ENCODE results near the gene YTHDC2. TPM values are rescaled to one million over a fixed set of nuclear protein-coding genes. Genes with fewer than 3 reads are reported as not detected.
A peak's percentile ranks its signal among the peaks of the same experiment; 100 is the strongest.

YTHDC2 gene
- total and polyA plus RNA-seq, 2 experiments from 2014 or later: 7.8 to 10.3 TPM

DNA sequence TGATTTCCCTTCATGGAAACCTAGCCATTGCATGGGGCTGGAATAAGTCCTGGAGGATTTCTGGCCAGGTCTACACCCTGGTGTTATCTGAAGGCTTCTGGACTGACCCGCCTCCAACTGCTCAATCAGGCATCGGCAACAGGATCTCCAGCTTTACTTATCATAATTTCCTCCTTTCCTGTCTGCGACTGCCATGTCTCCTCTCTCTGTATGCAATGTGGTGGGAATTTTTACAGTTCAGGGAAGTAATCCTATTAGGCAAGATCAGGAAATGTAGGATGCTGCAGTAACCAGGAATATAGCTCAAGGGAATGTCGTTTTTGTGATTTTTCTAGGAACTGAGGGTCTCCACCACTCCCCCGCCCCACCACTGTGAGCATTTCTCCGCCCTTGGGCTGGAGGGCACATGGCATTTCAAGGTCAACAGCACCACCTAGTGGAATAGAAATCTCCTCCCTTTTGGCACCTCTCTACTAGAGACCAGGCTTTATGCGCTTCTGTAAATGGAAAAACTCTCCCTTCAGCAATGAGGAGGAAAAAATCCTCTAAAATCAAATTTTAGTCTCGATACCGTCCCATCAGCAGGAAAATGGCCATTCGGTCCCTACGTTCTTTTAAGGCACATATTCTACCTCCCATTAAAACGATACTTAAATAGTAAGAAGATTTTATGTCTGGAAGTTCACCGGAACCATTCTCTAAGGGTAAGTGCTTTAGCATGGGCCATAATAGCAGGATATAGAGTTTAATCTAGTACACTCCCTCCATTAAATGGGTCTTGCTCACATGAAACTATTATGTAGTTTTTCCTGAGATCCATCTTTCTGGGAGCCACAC, 93.0 kb downstream of the YTHDC2 start:
- Histone ChIP-seq H3K4me1 (ENCODE audit: insufficient read depth) (0 out of 2 replicates have a peak, but pooled peaks cover 4% of the 10 kb centered on the region), H3K4me3 (peak overlapping the region; percentile 55), H3K9me3 (ENCODE audit: low read depth) (no peaks in the 10 kb centered on the region), H3K9ac (no peak overlapping the region), H3K36me3 (ENCODE audit: low read depth) (no peaks in the 10 kb centered on the region), H3F3A (ENCODE audit: insufficient read depth) (no peaks in the 10 kb centered on the region), H3K79me2 (ENCODE audit: insufficient read depth) (no peaks in the 10 kb centered on the region), H3K4me2 (ENCODE audit: unreplicated experiment) (peak overlapping the region; percentile 87), H2AFZ (peak overlapping the region; percentile 67), H3K27me3 (replicated peaks; ENCODE audit: insufficient read depth) (no peaks in the 10 kb centered on the region), H3K9me2 (ENCODE audit: insufficient read depth) (no peaks in the 10 kb centered on the region), H4K20me1 (ENCODE audit: insufficient read depth) (no peaks in the 10 kb centered on the region), H3K27ac (no peak overlapping the region)
- WGBS, 2 experiments (ENCODE audit: low coverage in 1 of 2, low lambda C conversion rate in 2 of 2, missing lambda C conversion rate in 2 of 2): 25 to 28% methylated on average over 13 of the region's 13 CpGs
- DNase-seq: peak; percentile 73
- in situ Hi-C loops (cut with MboI): no loop called here
- no peak for TF ChIP-seq EZH2phosphoT487 (IDR thresholded peaks at IDR 0.05; ENCODE audit: insufficient read depth, low read depth)
- TF ChIP-seq EZH2 (IDR thresholded peaks at IDR 0.05; ENCODE audit: insufficient read depth, poor library complexity, severe bottlenecking): no peak

DNA sequence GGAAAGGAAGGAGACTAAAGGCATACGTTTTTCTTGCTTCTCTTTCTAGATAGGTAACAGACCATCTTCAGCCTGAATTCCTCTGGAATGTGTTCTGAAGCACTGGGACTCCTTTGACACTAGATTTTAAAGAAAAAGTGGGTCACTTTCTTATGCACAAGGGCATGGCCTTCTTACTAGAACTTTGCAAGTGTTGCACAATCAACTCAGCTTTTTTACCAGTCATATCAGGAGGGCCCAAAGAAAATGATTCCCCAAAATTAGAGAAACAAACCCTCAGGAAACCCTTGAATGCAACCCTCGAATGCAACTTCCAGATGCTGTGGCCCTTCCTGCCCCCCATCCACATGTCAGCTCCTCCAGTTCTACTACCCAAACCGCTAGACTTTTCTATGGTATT, 93.9 kb downstream of the YTHDC2 start:
- Histone ChIP-seq H3K4me1 (ENCODE audit: insufficient read depth) (0 out of 2 replicates have a peak, but pooled peaks cover 4% of the 10 kb centered on the region), H3K9ac (no peak overlapping the region), H4K20me1 (ENCODE audit: insufficient read depth) (no peaks in the 10 kb centered on the region), H3K9me3 (ENCODE audit: low read depth) (no peaks in the 10 kb centered on the region), H3K27me3 (replicated peaks; ENCODE audit: insufficient read depth) (0 out of 2 replicates have a peak, but pooled peaks cover 3% of the 10 kb centered on the region), H3K9me2 (ENCODE audit: insufficient read depth) (no peaks in the 10 kb centered on the region), H3K36me3 (ENCODE audit: low read depth) (no peaks in the 10 kb centered on the region), H3K27ac (no peak overlapping the region), H2AFZ (no peak overlapping the region; the same call in 1 of the 2 replicates), H3F3A (ENCODE audit: insufficient read depth) (no peaks in the 10 kb centered on the region), H3K4me2 (ENCODE audit: unreplicated experiment) (no peak overlapping the region), H3K79me2 (ENCODE audit: insufficient read depth) (no peaks in the 10 kb centered on the region), H3K4me3 (no peak overlapping the region)
- no peak for DNase-seq
- in situ Hi-C loops (cut with MboI): no loop called here
- WGBS, 2 experiments (ENCODE audit: low coverage in 1 of 2, low lambda C conversion rate in 2 of 2, missing lambda C conversion rate in 2 of 2): 47 to 52% methylated on average over 3 of the region's 3 CpGs
- TF ChIP-seq EZH2phosphoT487 (IDR thresholded peaks at IDR 0.05; ENCODE audit: insufficient read depth, low read depth) (no peak), EZH2 (IDR thresholded peaks at IDR 0.05; ENCODE audit: insufficient read depth, poor library complexity, severe bottlenecking) (no peak)

DNA sequence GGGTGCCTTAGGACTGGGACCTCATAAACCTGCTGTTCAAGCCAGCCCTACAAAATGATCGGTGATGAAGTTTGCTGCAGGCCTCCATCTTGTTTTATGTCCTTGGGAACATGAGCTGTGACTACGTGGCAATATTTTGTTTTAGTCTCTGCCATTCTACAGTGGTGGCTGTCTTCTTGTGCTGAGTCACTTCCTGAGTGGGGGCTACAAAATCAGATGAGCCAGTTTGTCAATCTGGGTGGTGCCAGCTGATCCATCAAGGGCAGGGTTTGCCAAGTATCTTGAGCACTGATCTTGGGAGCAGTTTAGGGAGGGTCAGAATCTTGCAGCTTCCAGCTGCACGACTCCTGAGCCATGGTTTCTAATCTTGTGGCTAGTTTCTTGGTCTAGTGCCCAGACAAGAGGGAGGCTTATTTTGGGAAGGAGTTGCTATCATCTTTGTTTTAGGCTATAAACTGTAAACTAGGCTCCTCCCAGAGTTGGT, 94.7 kb downstream of the YTHDC2 start:
- Histone ChIP-seq H3K9me2 (ENCODE audit: insufficient read depth) (no peaks in the 10 kb centered on the region), H3K9me3 (ENCODE audit: low read depth) (no peaks in the 10 kb centered on the region), H3K36me3 (ENCODE audit: low read depth) (no peaks in the 10 kb centered on the region), H3K4me3 (no peak overlapping the region), H3K27ac (no peak overlapping the region), H4K20me1 (ENCODE audit: insufficient read depth) (no peaks in the 10 kb centered on the region), H3K9ac (no peak overlapping the region), H3F3A (ENCODE audit: insufficient read depth) (no peaks in the 10 kb centered on the region), H3K27me3 (replicated peaks; ENCODE audit: insufficient read depth) (0 out of 2 replicates have a peak, but pooled peaks cover 8% of the 10 kb centered on the region), H2AFZ (peak overlapping the region; percentile 65), H3K4me1 (ENCODE audit: insufficient read depth) (0 out of 2 replicates have a peak, but pooled peaks cover 4% of the 10 kb centered on the region), H3K79me2 (ENCODE audit: insufficient read depth) (no peaks in the 10 kb centered on the region), H3K4me2 (ENCODE audit: unreplicated experiment) (no peak overlapping the region)
- in situ Hi-C loops (cut with MboI): no loop called here
- TF ChIP-seq EZH2 (IDR thresholded peaks at IDR 0.05; ENCODE audit: insufficient read depth, poor library complexity, severe bottlenecking): no peak
- no peak for TF ChIP-seq EZH2phosphoT487 (IDR thresholded peaks at IDR 0.05; ENCODE audit: insufficient read depth, low read depth)
- WGBS, 2 experiments (ENCODE audit: low coverage in 1 of 2, low lambda C conversion rate in 2 of 2, missing lambda C conversion rate in 2 of 2): 43 to 53% methylated on average over 3 of the region's 3 CpGs
- DNase-seq: peak; percentile 21

DNA sequence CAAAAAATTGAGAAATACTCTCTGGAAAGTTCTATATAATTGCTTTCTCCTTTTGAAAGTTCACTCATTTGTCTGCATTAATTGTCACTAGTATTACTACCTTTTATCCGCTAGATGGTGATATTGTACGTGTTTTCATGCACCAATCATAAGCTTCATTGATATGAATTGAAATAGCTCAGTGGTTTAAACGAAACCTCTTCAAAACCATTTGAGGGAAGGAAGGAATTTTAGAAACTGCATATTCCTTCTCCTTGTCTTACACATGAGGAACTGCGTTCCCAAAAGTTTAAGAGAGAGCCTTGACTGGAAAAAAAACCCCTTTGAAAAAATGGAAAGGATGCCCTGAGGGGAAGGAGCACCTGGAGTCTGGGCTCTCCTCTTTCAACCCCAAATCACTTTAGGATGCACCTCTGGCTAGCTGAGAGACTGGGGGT, 98.6 kb downstream of the YTHDC2 start:
- no peak overlapping the region for H3K27ac ChIP-seq
- H4K20me1 ChIP-seq (ENCODE audit: insufficient read depth): no peaks in the 10 kb centered on the region
- no peak for TF ChIP-seq EZH2phosphoT487 (IDR thresholded peaks at IDR 0.05; ENCODE audit: insufficient read depth, low read depth)
- H3K4me1 ChIP-seq (ENCODE audit: insufficient read depth): 0 out of 2 replicates have a peak, but pooled peaks cover 4% of the 10 kb centered on the region
- in situ Hi-C loops (cut with MboI): no loop called here
- WGBS, 2 experiments (ENCODE audit: low coverage in 1 of 2, low lambda C conversion rate in 2 of 2, missing lambda C conversion rate in 2 of 2): 1 to 6% methylated on average over 4 of the region's 4 CpGs
- peak; percentile 59 for DNase-seq
- H3K9ac ChIP-seq: no peak overlapping the region
- no peak overlapping the region for H2AFZ ChIP-seq
- H3K27me3 ChIP-seq (replicated peaks; ENCODE audit: insufficient read depth): peaks cover 20% of the 10 kb centered on the region; the same call in 1 of the 2 replicates
- H3K9me2 ChIP-seq (ENCODE audit: insufficient read depth): no peaks in the 10 kb centered on the region
- no peak overlapping the region for H3K4me2 ChIP-seq (ENCODE audit: unreplicated experiment)
- no peaks in the 10 kb centered on the region for H3F3A ChIP-seq (ENCODE audit: insufficient read depth)
- no peaks in the 10 kb centered on the region for H3K36me3 ChIP-seq (ENCODE audit: low read depth)
- H3K9me3 ChIP-seq (ENCODE audit: low read depth): no peaks in the 10 kb centered on the region
- no peak overlapping the region for H3K4me3 ChIP-seq
- H3K79me2 ChIP-seq (ENCODE audit: insufficient read depth): no peaks in the 10 kb centered on the region

All from GM23248 (cell line).